SIG-M5 treated with dmso at 0.1 percent for 504 hours (cell line): ENCODE measurements around the gene RPS10.
"Not testable (repeated sequence)": the region's sequence is repeated elsewhere in the genome, so short reads cannot be mapped to it uniquely, and the experiment has no call there.

Experiments used
- DNase-seq: peaks from one replicate; lab custom pipeline; 2025; ENCODE audit not compliant: unreplicated experiment; lab: John Stamatoyannopoulos, UW

The RPS10 gene

GRCh38 chr6:34393191-34393965 is 32.5 kb downstream of the RPS10 start:
- peak; percentile 69 for DNase-seq

- DNase-seq = peak; percentile 88
Measured at GRCh38 chr6:34392497-34393190, 33.2 kb downstream of the RPS10 start, which contains the start of gene NUDT3. TSS of gene NUDT3 (minus strand) at chr6:34392669. CDS start at chr6:34392362, 307 bp downstream.

- peak; percentile 65 for DNase-seq
Measured at GRCh38 chr6:34391786-34392496, 33.9 kb downstream of the RPS10 start.

GRCh38 chr6:34391473-34391785 is 34.4 kb downstream of the RPS10 start:
- no peak for DNase-seq

GRCh38 chr6:34390531-34391472 is 35.1 kb downstream of the RPS10 start:
- peak; percentile 75 for DNase-seq

GRCh38 chr6:34389034-34389433 is 36.8 kb downstream of the RPS10 start:
- DNase-seq = peak; percentile 48

- no peak for DNase-seq
Measured at GRCh38 chr6:34388421-34388820, 37.4 kb downstream of the RPS10 start.

- no peak for DNase-seq
Measured at GRCh38 chr6:34386316-34387137, 39.3 kb downstream of the RPS10 start.

GRCh38 chr6:34385793-34386195 is 40.1 kb downstream of the RPS10 start:
- DNase-seq = no peak

- no peak for DNase-seq
Measured at GRCh38 chr6:34384321-34385153, 41.3 kb downstream of the RPS10 start.

- no peak for DNase-seq
Measured at GRCh38 chr6:34383656-34384320, 42.1 kb downstream of the RPS10 start.

- DNase-seq = no peak
Measured at GRCh38 chr6:34383161-34383631, 42.7 kb downstream of the RPS10 start.

- DNase-seq = no peak
Measured at GRCh38 chr6:34381081-34381480, 44.8 kb downstream of the RPS10 start.

- no peak for DNase-seq
Measured at GRCh38 chr6:34378470-34378869, 47.4 kb downstream of the RPS10 start.

GRCh38 chr6:34377984-34378383 is 47.9 kb downstream of the RPS10 start:
- DNase-seq = no peak

- not testable (repeated sequence) for DNase-seq
Measured at GRCh38 chr6:34377571-34377970, 48.3 kb downstream of the RPS10 start.

- no peak for DNase-seq
Measured at GRCh38 chr6:34375833-34376232, 50.0 kb downstream of the RPS10 start.

- no peak for DNase-seq
Measured at GRCh38 chr6:34374508-34374907, 51.4 kb downstream of the RPS10 start.
